Right cardiac atrium (tissue), 5 donors: ENCODE results near the gene FRAT2. TPM values are rescaled to one million over a fixed set of nuclear protein-coding genes. Genes with fewer than 3 reads are reported as not detected.

ENCODE experiments used
- ATAC-seq, 2 donors: fragments of 200-7000 bp; cut with Tn5 transposase; one replicate each; pipeline versions ENCODE4 v1.8.0 to v1.9.1; 2020; ENCODE audit warnings: moderate library complexity in 2 of 2, mild to moderate bottlenecking in 1 of 2
- DNase-seq, 3 donors: peaks; one replicate each; pipeline ENCODE4 v3.0.0-alpha.2; 2020
- H3K27ac ChIP-seq: one replicate; pipeline ENCODE4 v1.5.1; 2013; ENCODE audit warnings: mild to moderate bottlenecking, low read length, control low read depth, moderate library complexity
- H3K27me3 ChIP-seq: one replicate; pipeline ENCODE4 v1.6.1; 2013; ENCODE audit not compliant: control insufficient read depth, insufficient read depth
- H3K4me1 ChIP-seq: one replicate; pipeline ENCODE4 v1.6.1; 2013; ENCODE audit warnings: low read length; ENCODE audit not compliant: control insufficient read depth, insufficient read depth
- H3K4me3 ChIP-seq: one replicate; pipeline ENCODE4 v1.5.1; 2013; ENCODE audit warnings: low read length, control low read depth
- H3K9me3 ChIP-seq: one replicate; pipeline ENCODE4 v1.6.1; 2013; ENCODE audit warnings: low read length; ENCODE audit not compliant: control insufficient read depth
- WGBS: extraction: QIAGEN DNeasy Blood & Tissue Kit; methylation state at CpG from one replicate; pipeline ENCODE4 v1.1.7; 2013; 5-methylcytosine and 5-hydroxymethylcytosine counted together
- intact Hi-C, 4 donors: fragments of 100-400 bp; cut with DNase I; formaldehyde crosslinking; loops; one replicate each; pipeline versions ENCODE4 v1.11.0 to v1.14.0; 2022 to 2023
- polyA plus RNA-seq: library from polyadenylated mRNA; stranded (reverse); fragments of 200-250 nt; gene quantifications from one replicate; pipeline ENCODE4 v1.2.3, GENCODE V29; 2013
- total RNA-seq, 4 donors: library from RNA; stranded (reverse); fragmentation: NEBNext Ultra II Directional; extraction: Animal tissue kit (Norgen Biotek cat#: 25700); gene quantifications; one replicate each; pipeline ENCODE4 v1.2.1, GENCODE V29; 2021
- donor health status: healthy with polysubstance abuse.
- donor health status: DM: no; HTN: yes; CAD: no.
- donor health status: DM: no; HTN: no; CAD: no.
- donor health status: DM: no; HTN: yes; CAD: no; lungs with severe emphysema.
- donor health status: DM: yes; HTN: yes; CAD: no.

Gene FRAT2
- total and polyA plus RNA-seq, 5 donors = 3.4 to 7.6 (median 7.4) TPM

- WGBS = 87% methylated on average over 7 of the region's 7 CpGs
- Histone ChIP-seq H3K27ac (no peak overlapping the region), H3K4me3 (no peak overlapping the region), H3K9me3 (no peaks in the 10 kb centered on the region), H3K27me3 (no peaks in the 10 kb centered on the region), H3K4me1 (no peaks in the 10 kb centered on the region)
- no peak for ATAC-seq
- no peak for DNase-seq
- intact Hi-C loops = no loop called here
Measured at GRCh38 chr10:97371696-97372095, 37.2 kb upstream of the FRAT2 start.

- ATAC-seq (no peak), DNase-seq (no peak)
- Histone ChIP-seq H3K4me1 (no peaks in the 10 kb centered on the region), H3K27ac (no peak overlapping the region), H3K27me3 (no peaks in the 10 kb centered on the region), H3K4me3 (no peak overlapping the region), H3K9me3 (no peaks in the 10 kb centered on the region)
- intact Hi-C loops = no loop called here
- WGBS = 88% methylated on average over 12 of the region's 12 CpGs
Measured at GRCh38 chr10:97367126-97367649, 32.7 kb upstream of the FRAT2 start.

GRCh38 chr10:97366572-97366971, 32.0 kb upstream of the FRAT2 start:
- Histone ChIP-seq H3K4me1 (no peaks in the 10 kb centered on the region), H3K27ac (no peak overlapping the region), H3K4me3 (no peak overlapping the region), H3K9me3 (no peaks in the 10 kb centered on the region), H3K27me3 (no peaks in the 10 kb centered on the region)
- no peak for ATAC-seq
- 90% methylated on average over 11 of the region's 11 CpGs for WGBS
- DNase-seq = no peak
- intact Hi-C loops = no loop called here

- no peak for DNase-seq
- no peaks in the 10 kb centered on the region for H3K9me3 ChIP-seq
- H3K27me3 ChIP-seq = no peaks in the 10 kb centered on the region
- WGBS = 77% methylated on average over 19 of the region's 19 CpGs
- no peaks in the 10 kb centered on the region for H3K4me1 ChIP-seq
- no peak overlapping the region for H3K27ac ChIP-seq
- intact Hi-C loops = no loop called here
- ATAC-seq = peak; percentile 6 to 26
- no peak overlapping the region for H3K4me3 ChIP-seq
Measured at GRCh38 chr10:97365761-97366351, 31.3 kb upstream of the FRAT2 start.

GRCh38 chr10:97363071-97363470, 28.5 kb upstream of the FRAT2 start:
- intact Hi-C loops = no loop called here
- no peaks in the 10 kb centered on the region for H3K4me1 ChIP-seq
- no peaks in the 10 kb centered on the region for H3K27me3 ChIP-seq
- H3K27ac ChIP-seq = no peak overlapping the region
- no peak overlapping the region for H3K4me3 ChIP-seq
- H3K9me3 ChIP-seq = no peaks in the 10 kb centered on the region
- ATAC-seq = no peak
- 93% methylated on average over 4 of the region's 4 CpGs for WGBS
- DNase-seq = no peak

- Histone ChIP-seq H3K4me1 (no peaks in the 10 kb centered on the region), H3K9me3 (no peaks in the 10 kb centered on the region), H3K4me3 (no peak overlapping the region), H3K27ac (no peak overlapping the region), H3K27me3 (no peaks in the 10 kb centered on the region)
- intact Hi-C loops = no loop called here
- 84% methylated on average over 11 of the region's 11 CpGs for WGBS
- ATAC-seq = no peak
- DNase-seq = no peak
Measured at GRCh38 chr10:97362310-97363033, 27.9 kb upstream of the FRAT2 start.

GRCh38 chr10:97361537-97361901, 27.0 kb upstream of the FRAT2 start:
- H3K4me3 ChIP-seq = no peak overlapping the region
- H3K27ac ChIP-seq = no peak overlapping the region
- no peaks in the 10 kb centered on the region for H3K27me3 ChIP-seq
- ATAC-seq = no peak
- no peaks in the 10 kb centered on the region for H3K4me1 ChIP-seq
- intact Hi-C loops = no loop called here
- DNase-seq = peak in 1 of 3 donors; percentile 66
- no peaks in the 10 kb centered on the region for H3K9me3 ChIP-seq
- 66% methylated on average over 11 of the region's 11 CpGs for WGBS

- intact Hi-C loops = no loop called here
- no peak overlapping the region for H3K4me3 ChIP-seq
- no peaks in the 10 kb centered on the region for H3K9me3 ChIP-seq
- H3K4me1 ChIP-seq = no peaks in the 10 kb centered on the region
- DNase-seq = no peak
- WGBS = 85% methylated on average over 11 of the region's 11 CpGs
- H3K27me3 ChIP-seq = no peaks in the 10 kb centered on the region
- ATAC-seq = no peak
- H3K27ac ChIP-seq = no peak overlapping the region
Measured at GRCh38 chr10:97360705-97361536, 26.4 kb upstream of the FRAT2 start.

GRCh38 chr10:97358781-97359180, 24.3 kb upstream of the FRAT2 start:
- no peak for DNase-seq
- Histone ChIP-seq H3K4me3 (no peak overlapping the region), H3K9me3 (no peaks in the 10 kb centered on the region), H3K4me1 (no peaks in the 10 kb centered on the region), H3K27ac (no peak overlapping the region), H3K27me3 (no peaks in the 10 kb centered on the region)
- WGBS = 79% methylated on average over 3 of the region's 3 CpGs
- intact Hi-C loops = loop anchor here in 2 of 4 donors (10.0 kb wide), 2 partner anchors 74 to 84 kb away; no protein-coding TSS in a partner anchor
- ATAC-seq = no peak

- intact Hi-C loops = loop anchor here in 2 of 4 donors (10.0 kb wide), 2 partner anchors 74 to 84 kb away; no protein-coding TSS in a partner anchor
- Histone ChIP-seq H3K9me3 (no peaks in the 10 kb centered on the region), H3K4me1 (no peaks in the 10 kb centered on the region), H3K27ac (no peak overlapping the region), H3K27me3 (no peaks in the 10 kb centered on the region), H3K4me3 (no peak overlapping the region)
- WGBS = 96% methylated on average over 4 of the region's 4 CpGs
- no peak for ATAC-seq
- DNase-seq = no peak
Measured at GRCh38 chr10:97358349-97358748, 23.8 kb upstream of the FRAT2 start.

- Histone ChIP-seq H3K4me1 (no peaks in the 10 kb centered on the region), H3K27ac (no peak overlapping the region), H3K27me3 (no peaks in the 10 kb centered on the region), H3K4me3 (no peak overlapping the region), H3K9me3 (no peaks in the 10 kb centered on the region)
- intact Hi-C loops = loop anchor here in 2 of 4 donors (10.0 kb wide), 2 partner anchors 72 to 82 kb away; no protein-coding TSS in a partner anchor
- DNase-seq (no peak), ATAC-seq (no peak)
- WGBS = 80% methylated on average over 7 of the region's 7 CpGs
Measured at GRCh38 chr10:97356918-97357317, 22.4 kb upstream of the FRAT2 start.
